ENCODE data around the gene CD7.

Gene CD7

DNA sequence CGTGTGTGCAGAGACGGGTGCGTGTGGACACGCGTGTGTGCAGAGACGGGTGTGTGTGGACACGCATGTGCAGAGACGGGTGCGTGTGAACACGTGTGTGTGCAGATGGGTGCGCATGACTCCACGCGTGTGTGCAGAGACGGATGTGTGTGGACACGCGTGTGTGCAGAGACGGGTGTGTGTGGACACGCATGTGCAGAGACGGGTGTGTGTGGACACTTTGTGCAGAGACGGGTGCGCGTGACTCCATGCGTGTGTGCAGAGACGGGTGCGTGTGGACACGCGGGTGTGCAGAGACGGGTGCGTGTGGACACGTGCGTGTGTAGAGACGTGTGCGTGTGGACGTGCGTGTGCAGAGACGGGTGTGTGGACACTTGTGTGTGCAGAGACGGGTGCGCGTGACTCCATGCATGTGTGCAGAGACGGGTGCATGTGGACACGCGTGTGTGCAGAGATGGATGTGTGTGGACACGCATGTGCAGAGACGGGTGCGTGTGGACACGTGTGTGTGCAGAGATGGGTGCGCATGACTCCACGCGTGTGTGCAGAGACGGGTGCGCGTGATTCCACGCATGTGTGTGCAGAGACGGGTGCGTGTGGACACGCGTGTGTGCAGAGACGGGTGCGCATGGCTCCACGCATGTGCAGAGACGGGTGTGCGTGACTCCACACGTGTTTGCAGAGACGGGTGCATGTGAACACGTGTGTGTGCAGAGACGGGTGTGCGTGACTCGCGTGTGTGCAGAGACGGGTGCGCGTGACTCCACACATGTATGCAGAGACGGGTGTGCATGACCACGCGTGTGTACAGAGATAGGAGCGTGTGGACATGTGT lies 1.6 kb upstream of the CD7 start:
- Histone ChIP-seq H3K4me3 (ENCODE audit: low read depth, low read length) (no peak overlapping the region), H3K27ac (ENCODE audit: low read depth, low read length) (no peak overlapping the region), H3K27me3 (ENCODE audit: control insufficient read depth, insufficient read depth, low read length) (no peaks in the 10 kb centered on the region), H3K9me3 (ENCODE audit: control insufficient read depth, insufficient read depth, low read length) (no peaks in the 10 kb centered on the region), H3K36me3 (ENCODE audit: control insufficient read depth, insufficient read depth, low read length) (no peaks in the 10 kb centered on the region), H3K4me1 (ENCODE audit: control insufficient read depth, insufficient read depth, low read length) (0 out of 2 replicates have a peak, but pooled peaks cover 4% of the 10 kb centered on the region), H3K9ac (ENCODE audit: low read depth, low read length) (no peak overlapping the region)

GRCh38 chr17:82318169-82318498 lies 726 bp upstream of the CD7 start:
- no peak overlapping the region for H3K27ac ChIP-seq (ENCODE audit: low read depth, low read length)
- no peaks in the 10 kb centered on the region for H3K36me3 ChIP-seq (ENCODE audit: control insufficient read depth, insufficient read depth, low read length)
- no peaks in the 10 kb centered on the region for H3K9me3 ChIP-seq (ENCODE audit: control insufficient read depth, insufficient read depth, low read length)
- no peak overlapping the region for H3K4me3 ChIP-seq (ENCODE audit: low read depth, low read length)
- H3K27me3 ChIP-seq (ENCODE audit: control insufficient read depth, insufficient read depth, low read length) = no peaks in the 10 kb centered on the region
- H3K4me1 ChIP-seq (ENCODE audit: control insufficient read depth, insufficient read depth, low read length) = 0 out of 2 replicates have a peak, but pooled peaks cover 4% of the 10 kb centered on the region
- no peak overlapping the region for H3K9ac ChIP-seq (ENCODE audit: low read depth, low read length)

DNA sequence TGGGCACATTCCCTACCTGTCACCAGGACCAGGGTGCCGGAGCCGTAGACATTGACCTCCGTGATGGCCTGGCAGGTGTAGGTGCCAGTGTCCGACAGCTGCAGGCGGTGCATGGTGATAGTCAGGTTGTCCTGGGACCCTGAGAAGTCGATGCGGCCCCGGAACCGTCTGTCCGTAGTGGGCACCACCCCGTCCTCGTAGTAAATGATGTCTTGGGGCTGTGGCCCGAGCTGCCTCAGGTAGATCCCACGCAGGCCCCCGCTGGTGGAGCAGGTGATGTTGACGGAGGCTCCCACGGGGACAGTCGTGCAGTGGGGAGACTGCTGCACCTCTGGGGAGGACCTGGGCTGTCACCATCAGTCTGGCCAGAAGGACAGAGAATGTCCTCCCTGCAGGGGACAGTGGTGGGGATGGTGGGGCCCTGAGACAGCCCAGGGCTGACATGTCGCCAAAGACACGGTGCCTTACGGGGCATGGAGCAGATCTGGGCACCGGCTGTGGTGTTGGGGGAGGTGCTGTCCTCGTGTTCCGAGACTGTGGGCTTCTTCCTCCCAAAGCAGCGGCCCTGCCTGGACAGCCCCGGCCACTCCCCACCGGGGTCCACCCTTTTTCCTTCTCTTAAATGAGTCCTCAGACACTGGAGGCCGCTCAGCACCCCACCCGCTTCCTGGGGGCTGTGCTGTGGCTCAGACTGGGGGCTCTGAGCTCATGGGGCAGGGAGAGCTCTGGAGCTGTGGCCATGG lies 586 bp downstream of the CD7 start:
- Histone ChIP-seq H3K27me3 (ENCODE audit: control insufficient read depth, insufficient read depth, low read length) (no peaks in the 10 kb centered on the region), H3K27ac (ENCODE audit: low read depth, low read length) (no peak overlapping the region), H3K4me3 (ENCODE audit: low read depth, low read length) (no peak overlapping the region), H3K9ac (ENCODE audit: low read depth, low read length) (no peak overlapping the region), H3K4me1 (ENCODE audit: control insufficient read depth, insufficient read depth, low read length) (0 out of 2 replicates have a peak, but pooled peaks cover 4% of the 10 kb centered on the region), H3K9me3 (ENCODE audit: control insufficient read depth, insufficient read depth, low read length) (no peaks in the 10 kb centered on the region), H3K36me3 (ENCODE audit: control insufficient read depth, insufficient read depth, low read length) (no peaks in the 10 kb centered on the region)

- Histone ChIP-seq H3K27me3 (ENCODE audit: control insufficient read depth, insufficient read depth, low read length) (no peaks in the 10 kb centered on the region), H3K36me3 (ENCODE audit: control insufficient read depth, insufficient read depth, low read length) (no peaks in the 10 kb centered on the region), H3K4me1 (ENCODE audit: control insufficient read depth, insufficient read depth, low read length) (0 out of 2 replicates have a peak, but pooled peaks cover 4% of the 10 kb centered on the region), H3K4me3 (ENCODE audit: low read depth, low read length) (peak overlapping the region; percentile 17; the same call in 1 of the 2 replicates), H3K9ac (ENCODE audit: low read depth, low read length) (no peak overlapping the region), H3K9me3 (ENCODE audit: control insufficient read depth, insufficient read depth, low read length) (no peaks in the 10 kb centered on the region), H3K27ac (ENCODE audit: low read depth, low read length) (no peak overlapping the region)
Observed at GRCh38 chr17:82315703-82316358, 1.6 kb downstream of the CD7 start.

GRCh38 chr17:82314727-82315605 lies 2.4 kb downstream of the CD7 start:
- H3K36me3 ChIP-seq (ENCODE audit: control insufficient read depth, insufficient read depth, low read length) = no peaks in the 10 kb centered on the region
- H3K4me1 ChIP-seq (ENCODE audit: control insufficient read depth, insufficient read depth, low read length) = 0 out of 2 replicates have a peak, but pooled peaks cover 4% of the 10 kb centered on the region
- no peaks in the 10 kb centered on the region for H3K9me3 ChIP-seq (ENCODE audit: control insufficient read depth, insufficient read depth, low read length)
- no peak overlapping the region for H3K9ac ChIP-seq (ENCODE audit: low read depth, low read length)
- no peak overlapping the region for H3K4me3 ChIP-seq (ENCODE audit: low read depth, low read length)
- no peaks in the 10 kb centered on the region for H3K27me3 ChIP-seq (ENCODE audit: control insufficient read depth, insufficient read depth, low read length)
- no peak overlapping the region for H3K27ac ChIP-seq (ENCODE audit: low read depth, low read length)

DNA sequence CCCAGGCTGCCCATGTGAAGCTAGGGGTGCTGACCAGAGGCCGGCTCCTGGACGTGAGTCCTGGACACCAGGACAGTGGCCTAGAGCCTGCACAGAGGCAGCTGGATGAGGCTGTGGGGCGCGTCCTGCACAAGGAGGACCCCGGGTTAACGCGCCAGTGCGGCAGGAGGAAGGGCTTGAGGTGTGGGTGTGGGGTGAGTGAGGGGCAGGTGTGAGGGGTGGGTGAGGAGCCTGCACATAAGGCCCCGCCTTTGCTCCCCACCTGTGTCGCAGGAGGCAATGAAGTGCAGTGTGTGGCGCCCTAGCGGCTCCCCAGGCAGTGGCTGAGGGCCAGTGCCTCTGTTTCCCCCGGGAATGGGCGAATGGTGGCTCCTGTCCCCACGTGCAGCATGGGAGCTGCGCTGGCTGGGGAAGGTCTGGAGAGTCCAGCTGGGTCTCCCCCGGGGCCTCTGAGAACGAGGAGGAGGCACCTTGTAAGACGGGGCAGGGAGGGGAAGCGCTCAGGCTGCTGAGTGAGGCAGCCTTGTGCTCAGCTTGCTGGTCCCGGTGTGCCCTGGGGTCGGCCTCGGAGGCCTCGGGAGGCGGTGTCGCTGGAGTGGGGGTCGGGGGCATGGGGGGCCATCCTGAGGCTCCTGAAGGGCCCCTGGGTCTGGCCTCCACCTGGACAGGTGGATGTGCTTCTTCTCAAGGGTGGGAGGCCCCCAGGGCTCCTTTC lies 3.2 kb downstream of the CD7 start:
- Histone ChIP-seq H3K9me3 (ENCODE audit: control insufficient read depth, insufficient read depth, low read length) (no peaks in the 10 kb centered on the region), H3K27ac (ENCODE audit: low read depth, low read length) (no peak overlapping the region), H3K36me3 (ENCODE audit: control insufficient read depth, insufficient read depth, low read length) (no peaks in the 10 kb centered on the region), H3K4me1 (ENCODE audit: control insufficient read depth, insufficient read depth, low read length) (0 out of 2 replicates have a peak, but pooled peaks cover 4% of the 10 kb centered on the region), H3K9ac (ENCODE audit: low read depth, low read length) (no peak overlapping the region), H3K4me3 (ENCODE audit: low read depth, low read length) (no peak overlapping the region), H3K27me3 (ENCODE audit: control insufficient read depth, insufficient read depth, low read length) (no peaks in the 10 kb centered on the region)

- no peaks in the 10 kb centered on the region for H3K9me3 ChIP-seq (ENCODE audit: control insufficient read depth, insufficient read depth, low read length)
- no peak overlapping the region for H3K9ac ChIP-seq (ENCODE audit: low read depth, low read length)
- no peak overlapping the region for H3K4me3 ChIP-seq (ENCODE audit: low read depth, low read length)
- H3K36me3 ChIP-seq (ENCODE audit: control insufficient read depth, insufficient read depth, low read length) = no peaks in the 10 kb centered on the region
- H3K27me3 ChIP-seq (ENCODE audit: control insufficient read depth, insufficient read depth, low read length) = no peaks in the 10 kb centered on the region
- no peak overlapping the region for H3K27ac ChIP-seq (ENCODE audit: low read depth, low read length)
- 0 out of 2 replicates have a peak, but pooled peaks cover 4% of the 10 kb centered on the region for H3K4me1 ChIP-seq (ENCODE audit: control insufficient read depth, insufficient read depth, low read length)
Observed at GRCh38 chr17:82313195-82314011, 4.0 kb downstream of the CD7 start.

GRCh38 chr17:82311971-82312370 lies 5.4 kb downstream of the CD7 start:
- H3K27me3 ChIP-seq (ENCODE audit: control insufficient read depth, insufficient read depth, low read length) = no peaks in the 10 kb centered on the region
- H3K9ac ChIP-seq (ENCODE audit: low read depth, low read length) = no peak overlapping the region
- no peaks in the 10 kb centered on the region for H3K36me3 ChIP-seq (ENCODE audit: control insufficient read depth, insufficient read depth, low read length)
- no peaks in the 10 kb centered on the region for H3K4me1 ChIP-seq (ENCODE audit: control insufficient read depth, insufficient read depth, low read length)
- H3K4me3 ChIP-seq (ENCODE audit: low read depth, low read length) = no peak overlapping the region
- H3K27ac ChIP-seq (ENCODE audit: low read depth, low read length) = no peak overlapping the region
- H3K9me3 ChIP-seq (ENCODE audit: control insufficient read depth, insufficient read depth, low read length) = no peaks in the 10 kb centered on the region

DNA sequence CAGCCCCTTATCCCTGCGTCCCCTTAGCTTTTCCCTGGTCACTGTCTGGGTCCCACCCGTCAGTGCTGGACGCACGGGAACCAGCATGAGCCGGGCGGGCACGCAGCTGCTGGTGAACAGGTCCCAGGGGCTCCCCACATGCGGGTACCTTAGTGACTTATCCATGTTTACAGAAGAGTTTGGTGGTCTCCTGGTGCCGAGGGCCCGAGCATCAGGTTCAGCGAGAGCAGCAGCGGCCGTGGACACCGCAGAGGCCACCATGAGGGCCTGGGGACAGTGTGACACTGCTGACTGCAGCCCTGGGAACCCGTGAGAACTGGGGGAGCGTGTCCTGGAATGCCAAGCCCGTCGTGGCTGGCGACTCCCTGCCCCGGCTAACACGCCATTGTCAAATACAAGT lies 6.5 kb downstream of the CD7 start:
- no peaks in the 10 kb centered on the region for H3K27me3 ChIP-seq (ENCODE audit: control insufficient read depth, insufficient read depth, low read length)
- no peak overlapping the region for H3K27ac ChIP-seq (ENCODE audit: low read depth, low read length)
- H3K4me1 ChIP-seq (ENCODE audit: control insufficient read depth, insufficient read depth, low read length) = no peaks in the 10 kb centered on the region
- H3K9me3 ChIP-seq (ENCODE audit: control insufficient read depth, insufficient read depth, low read length) = no peaks in the 10 kb centered on the region
- no peaks in the 10 kb centered on the region for H3K36me3 ChIP-seq (ENCODE audit: control insufficient read depth, insufficient read depth, low read length)
- no peak overlapping the region for H3K9ac ChIP-seq (ENCODE audit: low read depth, low read length)
- no peak overlapping the region for H3K4me3 ChIP-seq (ENCODE audit: low read depth, low read length)
